SU-DHL-6 (cell line): Measurements from ENCODE around the gene MAPKBP1.

ENCODE experiments used
- CTCF ChIP-seq: fragments of 200-600 bp; sonication (generic); IDR thresholded peaks from one replicate; pipeline ENCODE4 v1.5.1; 2017; ENCODE audit warnings: antibody characterized with exemption, mild to moderate bottlenecking, low read length, moderate library complexity; ENCODE audit not compliant: insufficient read depth, poor library complexity, severe bottlenecking
- EZH2phosphoT487 ChIP-seq: fragments of 200-600 bp; sonication (generic), shearing (Covaris generic); conservative IDR thresholded peaks from 2 replicates; pipeline ENCODE4 v1.6.1; 2018; ENCODE audit warnings: mild to moderate bottlenecking, antibody characterized with exemption, low read length, moderate library complexity, mixed read lengths

DNA sequence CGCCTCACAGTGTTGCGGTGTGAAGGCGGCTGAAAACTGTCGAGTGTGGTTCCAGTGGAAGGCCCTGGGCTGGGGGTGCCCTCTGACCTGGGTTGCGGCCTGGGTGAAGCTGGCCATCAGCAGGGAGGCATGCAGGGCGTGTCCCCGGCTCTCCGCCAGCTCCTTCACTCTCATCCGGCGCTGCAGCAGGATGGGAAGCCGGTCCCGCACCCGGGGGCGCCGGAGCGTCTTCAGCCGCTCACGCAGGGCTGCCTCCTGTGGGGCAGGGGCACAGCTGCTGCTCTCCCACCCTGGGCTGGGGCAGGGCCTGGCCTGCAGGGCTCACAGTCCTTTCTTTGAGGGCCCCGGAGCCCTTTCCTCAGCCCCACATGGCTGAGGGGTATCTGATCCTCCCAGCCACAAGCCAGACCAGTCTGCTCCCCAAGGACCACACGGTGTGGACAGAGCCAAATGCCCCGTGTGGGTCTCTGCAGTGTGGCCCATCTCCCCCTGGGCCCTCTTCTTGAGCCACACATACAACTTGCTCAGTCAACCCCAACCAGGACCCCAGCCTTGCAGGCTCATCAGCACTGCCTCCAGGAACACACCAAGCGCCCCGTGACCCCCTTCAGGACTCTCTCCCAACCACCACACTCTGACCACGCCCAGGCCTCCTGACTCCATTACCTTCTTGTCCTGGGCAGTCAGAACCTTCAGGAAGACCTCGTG, 92.7 kb downstream of the MAPKBP1 start:
- no peak for TF ChIP-seq CTCF
- TF ChIP-seq EZH2phosphoT487 = no peak
